G401 (cell line): ENCODE results near the gene TRIM68. TPM values are rescaled to one million over a fixed set of nuclear protein-coding genes. Genes with fewer than 3 reads are reported as not detected.

Experiments
- total RNA-seq: library from RNA; depleted of rRNA; stranded (reverse); fragments of >200 nt; shearing (Covaris generic); gene quantifications from 2 replicates; pipeline ENCODE4 v1.2.3, GENCODE V29; 2014; rRNA removed

The TRIM68 gene
- total RNA-seq, 1 experiment from 2014 or later, result 9.2 TPM

Other genes with a start within 250 kb of the TRIM68 start
- gene OR52B4, start 239.8 kb downstream of the TRIM68 start, total RNA-seq, result not detected in 2 replicates
- 14.5 and 20.7 TPM in 2 replicates for gene TRIM21, start 214.5 kb downstream of the TRIM68 start, total RNA-seq
- not detected in 2 replicates for gene OR52K2, start 158.9 kb downstream of the TRIM68 start, total RNA-seq
- gene OR52K1, start 125.6 kb downstream of the TRIM68 start, total RNA-seq, result not detected in 2 replicates
- not detected in 2 replicates for gene OR52M1, start 63.0 kb downstream of the TRIM68 start, total RNA-seq
- gene OR52I2, start 26.5 kb downstream of the TRIM68 start, total RNA-seq, result not detected in 2 replicates
- gene OR52I1, start 14.2 kb downstream of the TRIM68 start, total RNA-seq, result not detected in 2 replicates
- not detected in 2 replicates for gene OR51D1, start 29.2 kb upstream of the TRIM68 start, total RNA-seq
- gene OR51E1, start 35.8 kb upstream of the TRIM68 start, total RNA-seq, result not detected in 2 replicates
- gene OR51E2, start 89.6 kb upstream of the TRIM68 start, total RNA-seq, result not detected in 2 replicates
- gene MMP26, start 96.6 kb upstream of the TRIM68 start, total RNA-seq, result not detected in 2 replicates
- gene OR51F1, start 161.7 kb upstream of the TRIM68 start, total RNA-seq, result not detected in 2 replicates
- not detected in 2 replicates for gene OR52R1, start 196.1 kb upstream of the TRIM68 start, total RNA-seq
- gene OR51F2, start 213.1 kb upstream of the TRIM68 start, total RNA-seq, result not detected in 2 replicates
- gene OR51S1, start 241.0 kb upstream of the TRIM68 start, total RNA-seq, result not detected in 2 replicates